ENCODE results near the gene ATG2B.
"Not testable (repeated sequence)": the region's sequence is repeated elsewhere in the genome, so short reads cannot be mapped to it uniquely, and the experiment has no call there.

Gene ATG2B

DNA sequence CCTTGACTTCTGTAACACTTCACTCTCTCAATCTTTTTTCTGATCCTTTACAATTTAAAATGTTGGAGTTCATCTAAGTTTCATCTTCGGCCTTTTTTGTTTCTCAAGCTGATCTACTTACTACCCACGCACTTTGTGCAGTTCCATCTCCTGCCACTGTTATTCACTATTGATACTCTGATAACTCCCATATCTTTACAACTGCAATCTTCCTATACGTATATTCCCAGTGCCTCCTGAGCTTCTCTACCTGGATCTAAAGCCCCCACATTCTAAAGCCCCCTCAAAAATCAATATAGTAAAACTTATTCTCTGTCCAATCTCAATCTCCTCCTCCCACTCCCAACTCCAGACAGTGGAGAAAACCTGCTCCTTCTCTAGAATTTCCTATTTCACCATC is 5.9 kb downstream of the ATG2B start:
- H3K4me3 ChIP-seq (ENCODE audit: low read length): no peak overlapping the region
- TF ChIP-seq ZNF274 (IDR thresholded peaks at IDR 0.05; ENCODE audit: low read depth, low read length): no peak

GRCh38 chr14:96354246-96354645 is 8.9 kb downstream of the ATG2B start:
- TF ChIP-seq ZNF274 (IDR thresholded peaks at IDR 0.05; ENCODE audit: low read depth, low read length): no peak

DNA sequence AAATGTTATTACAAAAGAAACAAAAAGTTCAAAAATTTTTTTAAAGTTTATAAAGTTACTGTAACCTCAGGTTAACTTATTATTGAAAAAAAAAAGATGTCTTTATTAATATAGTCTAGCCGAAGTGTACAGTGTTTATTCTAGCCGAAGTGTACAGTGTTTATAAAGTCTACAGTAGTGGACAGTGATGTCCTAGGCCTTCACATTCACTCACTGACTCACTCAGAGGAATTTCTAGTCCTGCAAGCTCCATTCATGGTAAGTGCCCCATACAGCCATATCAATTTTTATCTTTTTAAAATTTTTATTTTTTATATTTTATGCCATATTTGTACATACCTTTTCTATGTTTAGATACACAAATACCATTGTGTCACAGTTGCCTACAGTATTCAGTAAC is 10.4 kb downstream of the ATG2B start:
- no peak for TF ChIP-seq ZNF274 (IDR thresholded peaks at IDR 0.05; ENCODE audit: low read depth, low read length)

More at GRCh38 chr14:96354246-96354645, 8.9 kb downstream of the ATG2B start:
- H3K4me3 ChIP-seq (ENCODE audit: low read length): no peak overlapping the region

GRCh38 chr14:96351986-96352385 is 11.2 kb downstream of the ATG2B start:
- no peak overlapping the region for H3K4me3 ChIP-seq (ENCODE audit: low read length)
- TF ChIP-seq ZNF274 (IDR thresholded peaks at IDR 0.05; ENCODE audit: low read depth, low read length): no peak

More for the DNA sequence above, 10.4 kb downstream of the ATG2B start:
- no peak overlapping the region for H3K4me3 ChIP-seq (ENCODE audit: low read length)

DNA sequence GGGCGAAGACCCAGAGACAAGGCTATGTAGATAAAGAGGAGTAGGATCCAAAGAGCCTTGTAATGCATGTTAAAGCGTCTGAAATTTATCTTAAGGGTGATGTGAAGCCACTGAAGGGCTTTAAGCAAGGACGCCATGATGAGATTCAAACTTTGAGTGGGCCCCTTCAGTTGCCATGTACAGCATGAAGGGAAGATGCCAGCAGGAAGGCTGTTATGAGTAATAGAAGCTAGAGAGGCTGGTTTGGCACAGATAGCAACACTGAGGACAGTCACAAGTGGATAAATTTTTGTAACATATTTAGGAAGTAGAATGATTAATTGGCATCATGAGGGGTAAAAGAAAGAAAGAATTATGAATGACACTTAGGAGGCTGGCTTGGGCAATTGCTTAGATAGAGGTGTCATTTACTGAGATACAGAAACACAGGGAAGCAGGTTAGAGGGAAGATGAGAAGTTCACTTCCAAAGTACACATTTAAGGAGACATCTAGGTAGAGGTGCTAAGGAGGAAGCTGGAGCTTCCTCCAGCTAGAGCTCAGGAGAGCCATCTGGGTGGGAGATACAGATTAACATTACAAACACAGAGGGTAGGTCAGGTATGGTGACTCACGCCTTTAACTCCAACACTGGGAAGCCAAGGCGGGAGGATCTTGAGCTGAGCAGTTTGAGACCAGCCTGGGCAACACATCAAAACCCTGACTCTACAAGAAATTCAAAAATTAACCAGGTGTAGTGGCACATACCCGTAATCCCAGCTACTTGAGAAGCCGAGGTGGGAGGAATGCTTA is 13.7 kb downstream of the ATG2B start:
- no peak for TF ChIP-seq ZNF274 (IDR thresholded peaks at IDR 0.05; ENCODE audit: low read depth, low read length)

GRCh38 chr14:96347957-96348356 is 15.2 kb downstream of the ATG2B start:
- H3K4me3 ChIP-seq (ENCODE audit: low read length): not testable (repeated sequence)

More for the DNA sequence above, 13.7 kb downstream of the ATG2B start:
- H3K4me3 ChIP-seq (ENCODE audit: low read length): no peak overlapping the region

- no peak for TF ChIP-seq ZNF274 (IDR thresholded peaks at IDR 0.05; ENCODE audit: low read depth, low read length)
- H3K4me3 ChIP-seq (ENCODE audit: low read length): no peak overlapping the region
Observed at GRCh38 chr14:96345669-96346068, 17.5 kb downstream of the ATG2B start.

GRCh38 chr14:96341323-96341722 is 21.8 kb downstream of the ATG2B start:
- no peak overlapping the region for H3K4me3 ChIP-seq (ENCODE audit: low read length)
- TF ChIP-seq ZNF274 (IDR thresholded peaks at IDR 0.05; ENCODE audit: low read depth, low read length): no peak

DNA sequence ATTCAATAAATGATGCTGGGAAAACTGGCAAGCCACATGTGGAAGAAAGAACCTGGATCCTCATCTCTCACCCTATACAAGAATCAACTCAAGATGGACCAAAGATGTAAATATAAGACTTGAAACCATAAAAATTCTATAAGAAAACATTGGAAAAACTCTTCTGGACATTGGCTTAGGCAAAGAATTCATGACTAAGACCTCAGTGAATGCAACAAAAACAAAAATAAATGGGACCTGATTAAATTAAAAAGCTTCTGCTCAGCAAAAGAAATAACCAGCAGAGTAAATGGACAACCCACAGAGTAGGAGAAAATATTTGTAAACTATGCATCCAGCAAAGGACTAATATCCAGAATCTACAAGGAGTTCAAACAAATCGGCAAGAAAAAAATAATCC is 24.6 kb downstream of the ATG2B start:
- no peak overlapping the region for H3K4me3 ChIP-seq (ENCODE audit: low read length)
- no peak for TF ChIP-seq ZNF274 (IDR thresholded peaks at IDR 0.05; ENCODE audit: low read depth, low read length)

DNA sequence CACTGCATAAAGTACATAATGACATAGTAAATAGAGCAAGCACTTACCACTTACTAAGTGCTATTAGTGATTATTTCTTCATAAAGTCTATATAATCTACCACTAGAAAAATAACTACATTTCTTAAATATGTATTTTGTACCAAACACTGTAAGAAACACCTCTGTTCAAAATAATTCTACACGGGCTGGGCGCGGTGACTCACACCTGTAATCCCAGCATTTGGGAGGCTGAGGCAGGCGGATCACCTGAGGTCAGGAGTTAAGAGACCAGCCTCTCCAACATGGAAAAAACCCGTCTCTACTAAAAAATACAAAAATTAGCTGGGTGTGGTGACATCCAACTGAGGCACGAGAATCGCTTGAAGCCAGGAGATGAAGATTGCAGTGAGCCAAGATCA is 38.9 kb downstream of the ATG2B start:
- H3K4me3 ChIP-seq (ENCODE audit: low read length): no peak overlapping the region
- no peak for TF ChIP-seq ZNF274 (IDR thresholded peaks at IDR 0.05; ENCODE audit: low read depth, low read length)

GRCh38 chr14:96320605-96321004 is 42.5 kb downstream of the ATG2B start:
- no peak for TF ChIP-seq ZNF274 (IDR thresholded peaks at IDR 0.05; ENCODE audit: low read depth, low read length)
- no peak overlapping the region for H3K4me3 ChIP-seq (ENCODE audit: low read length)

- H3K4me3 ChIP-seq (ENCODE audit: low read length): no peak overlapping the region
- no peak for TF ChIP-seq ZNF274 (IDR thresholded peaks at IDR 0.05; ENCODE audit: low read depth, low read length)
Observed at GRCh38 chr14:96318836-96319235, 44.3 kb downstream of the ATG2B start.

- H3K4me3 ChIP-seq (ENCODE audit: low read length): no peak overlapping the region
- TF ChIP-seq ZNF274 (IDR thresholded peaks at IDR 0.05; ENCODE audit: low read depth, low read length): no peak
Observed at GRCh38 chr14:96316087-96316486, 47.1 kb downstream of the ATG2B start.

DNA sequence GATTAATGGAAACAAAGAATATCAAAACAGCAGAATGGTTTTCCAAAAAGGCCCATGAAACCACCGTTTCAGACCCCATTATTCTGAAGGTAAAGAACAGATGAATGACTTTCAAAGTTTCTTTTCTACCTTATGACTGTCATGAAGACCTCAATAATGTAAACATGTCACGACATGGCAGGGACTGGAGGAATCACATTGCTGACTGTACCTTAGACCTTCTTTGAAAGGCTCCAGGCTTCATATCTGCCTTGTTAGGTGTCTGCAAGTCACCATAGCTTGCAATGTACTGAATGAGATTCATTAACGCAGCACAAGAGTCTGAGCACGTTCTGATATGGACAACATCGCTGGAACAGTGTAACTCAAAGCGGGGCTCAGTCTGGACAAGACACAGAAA is 52.2 kb downstream of the ATG2B start:
- TF ChIP-seq ZNF274 (IDR thresholded peaks at IDR 0.05; ENCODE audit: low read depth, low read length): no peak
- no peak overlapping the region for H3K4me3 ChIP-seq (ENCODE audit: low read length)

- H3K4me3 ChIP-seq (ENCODE audit: low read length): no peak overlapping the region
- no peak for TF ChIP-seq ZNF274 (IDR thresholded peaks at IDR 0.05; ENCODE audit: low read depth, low read length)
Observed at GRCh38 chr14:96309896-96310330, 53.2 kb downstream of the ATG2B start.

Measured in GM08714 (cell line).